ENCODE results near the gene ROR2.

GRCh38 chr9:91924090-91924489 lies 25.9 kb downstream of the ROR2 start:
- TF ChIP-seq POLR2AphosphoS5 (IDR thresholded peaks at IDR 0.05; ENCODE audit: borderline replicate concordance, low read depth, low read length) (no peak), EZH2 (IDR thresholded peaks at IDR 0.05) (no peak)

All from SK-N-MC (cell line).